HG02981 (cell line): ENCODE data around the gene CRBN.
A peak's percentile ranks its signal among the peaks of the same experiment; 100 is the strongest.

Experiments
- ATAC-seq: cut with Tn5 transposase; IDR thresholded peaks from one replicate; pipeline ENCODE4 v1.9.1; 2021; ENCODE audit warnings: mild to moderate bottlenecking, moderate library complexity; ENCODE audit not compliant: unreplicated experiment

CRBN gene

GRCh38 chr3:3172627-3173026 is 6.9 kb downstream of the CRBN start:
- no peak for ATAC-seq

GRCh38 chr3:3170998-3171397 is 8.5 kb downstream of the CRBN start:
- ATAC-seq = no peak

- no peak for ATAC-seq
Measured at GRCh38 chr3:3165650-3166049, 13.8 kb downstream of the CRBN start.

GRCh38 chr3:3165241-3165640 is 14.2 kb downstream of the CRBN start:
- ATAC-seq = no peak

GRCh38 chr3:3160826-3161225 is 18.7 kb downstream of the CRBN start:
- ATAC-seq = no peak

GRCh38 chr3:3157484-3157883 is 22.0 kb downstream of the CRBN start:
- ATAC-seq = no peak

GRCh38 chr3:3154879-3155610 is 24.4 kb downstream of the CRBN start:
- no peak for ATAC-seq

- no peak for ATAC-seq
Measured at GRCh38 chr3:3151513-3151912, 28.0 kb downstream of the CRBN start.

GRCh38 chr3:3149560-3149959 is 29.9 kb downstream of the CRBN start:
- ATAC-seq = no peak

- ATAC-seq = no peak
Measured at GRCh38 chr3:3145831-3146230, 33.7 kb downstream of the CRBN start.

GRCh38 chr3:3141939-3142338 is 37.6 kb downstream of the CRBN start:
- ATAC-seq = no peak

GRCh38 chr3:3137526-3137925 is 42.0 kb downstream of the CRBN start:
- no peak for ATAC-seq

GRCh38 chr3:3134750-3135448 is 44.6 kb downstream of the CRBN start:
- ATAC-seq = no peak

GRCh38 chr3:3133500-3133899 is 46.0 kb downstream of the CRBN start:
- ATAC-seq = no peak

GRCh38 chr3:3129579-3129978 is 49.9 kb downstream of the CRBN start:
- no peak for ATAC-seq

GRCh38 chr3:3127432-3128010 is 52.0 kb downstream of the CRBN start:
- peak; percentile 22 for ATAC-seq

- peak; percentile 95 for ATAC-seq
Measured at GRCh38 chr3:3126477-3127431, 52.7 kb downstream of the CRBN start, which contains the start of gene TRNT1. Gene TRNT1 (plus strand): TSS chr3:3126940. CDS start chr3:3129041, 2,101 bp downstream.

- no peak for ATAC-seq
Measured at GRCh38 chr3:3125977-3126376, 53.5 kb downstream of the CRBN start.

GRCh38 chr3:3119393-3119851 is 60.1 kb downstream of the CRBN start:
- no peak for ATAC-seq

- ATAC-seq = no peak
Measured at GRCh38 chr3:3117651-3118050, 61.8 kb downstream of the CRBN start.
